Mesenchymal stem cell (in vitro differentiated cells and primary cell): Measurements from ENCODE around the gene PTPRD.
"Not testable (repeated sequence)": the region's sequence is repeated elsewhere in the genome, so short reads cannot be mapped to it uniquely, and the experiment has no call there.

ENCODE experiments used
- DNase-seq: peaks from one replicate; pipeline ENCODE4 v3.0.0-alpha.2; 2013
- H2AFZ ChIP-seq: one replicate; pipeline ENCODE4 v1.6.1; 2013; ENCODE audit warnings: low read depth, mild to moderate bottlenecking, control low read depth, inconsistent platforms, low read length, moderate library complexity
- H2AK5ac ChIP-seq: 2 replicates; pipeline ENCODE4 v1.6.1; 2013; ENCODE audit warnings: low read length, moderate library complexity, mild to moderate bottlenecking, inconsistent platforms; ENCODE audit not compliant: severe bottlenecking
- H2BK120ac ChIP-seq: one replicate; pipeline ENCODE4 v1.6.1; 2013; ENCODE audit warnings: low read depth, mild to moderate bottlenecking, inconsistent platforms, low read length, moderate library complexity
- H2BK12ac ChIP-seq, 2 experiments: one replicate each; pipeline ENCODE4 v1.6.1; 2013; ENCODE audit warnings: inconsistent platforms in 2 of 2, low read length in 2 of 2, mild to moderate bottlenecking in 2 of 2, moderate library complexity in 2 of 2, control low read depth in 1 of 2
- H2BK15ac ChIP-seq: one replicate; pipeline ENCODE4 v1.6.1; 2013; ENCODE audit warnings: mild to moderate bottlenecking, low read depth, inconsistent platforms; ENCODE audit not compliant: poor library complexity, severe bottlenecking
- H2BK5ac ChIP-seq: 2 replicates; pipeline ENCODE4 v1.6.1; 2013; ENCODE audit warnings: low read depth, mild to moderate bottlenecking, low read length, control low read depth, inconsistent platforms; ENCODE audit not compliant: poor library complexity, severe bottlenecking
- H3K14ac ChIP-seq, 2 experiments: one replicate each; pipeline ENCODE4 v1.6.1; 2013; ENCODE audit warnings: inconsistent platforms in 2 of 2, low read length in 2 of 2, control low read depth in 1 of 2, mild to moderate bottlenecking in 1 of 2, moderate library complexity in 1 of 2
- H3K18ac ChIP-seq, 2 experiments: one replicate each; pipeline ENCODE4 v1.6.1; 2013; ENCODE audit warnings: inconsistent platforms in 2 of 2, low read length in 2 of 2, control low read depth in 1 of 2, low read depth in 1 of 2, mild to moderate bottlenecking in 1 of 2
- H3K23ac ChIP-seq, 2 experiments: one replicate each; pipeline ENCODE4 v1.6.1; 2013; ENCODE audit warnings: inconsistent platforms in 2 of 2, low read length in 2 of 2, mild to moderate bottlenecking in 2 of 2, moderate library complexity in 2 of 2, control low read depth in 1 of 2
- H3K27ac ChIP-seq: 2 replicates; pipeline ENCODE4 v1.5.1; 2013; ENCODE audit warnings: mild to moderate bottlenecking, moderate library complexity, low read length, control low read depth, inconsistent platforms; ENCODE audit not compliant: poor library complexity, severe bottlenecking
- H3K27me3 ChIP-seq, 2 experiments: 2 replicates each; pipeline versions ENCODE4 v1.6.1 to v1.7.0; 2013; ENCODE audit warnings: low read length in 2 of 2, mild to moderate bottlenecking in 2 of 2, moderate library complexity in 2 of 2, control low read depth in 1 of 2, inconsistent platforms in 1 of 2; ENCODE audit not compliant: control insufficient read depth in 1 of 2, insufficient read depth in 1 of 2
- H3K36me3 ChIP-seq, 2 experiments: 2 replicates each; pipeline versions ENCODE4 v1.6.1 to v1.7.0; 2013; ENCODE audit warnings: low read length in 2 of 2, control low read depth in 1 of 2, inconsistent platforms in 1 of 2, low read depth in 1 of 2, mild to moderate bottlenecking in 1 of 2; ENCODE audit not compliant: insufficient read depth in 2 of 2, control insufficient read depth in 1 of 2
- H3K4ac ChIP-seq, 2 experiments: one replicate each; pipeline ENCODE4 v1.6.1; 2013; ENCODE audit warnings: inconsistent platforms in 2 of 2, low read length in 2 of 2, mild to moderate bottlenecking in 2 of 2, moderate library complexity in 2 of 2, control low read depth in 1 of 2, low read depth in 1 of 2
- H3K4me1 ChIP-seq: 2 replicates; pipeline ENCODE4 v1.6.1; 2013; ENCODE audit warnings: low read depth, low read length, control low read depth; ENCODE audit not compliant: control insufficient read depth, insufficient read depth
- H3K4me2 ChIP-seq: 2 replicates; pipeline ENCODE4 v1.6.1; 2013; ENCODE audit warnings: low read length, mild to moderate bottlenecking, inconsistent platforms; ENCODE audit not compliant: poor library complexity, severe bottlenecking
- H3K4me3 ChIP-seq, 2 experiments: 2 replicates each; pipeline versions ENCODE4 v1.5.1 to v1.7.0; 2013; ENCODE audit warnings: low read length in 2 of 2, mild to moderate bottlenecking in 2 of 2, control low read depth in 1 of 2, low read depth in 1 of 2; ENCODE audit not compliant: insufficient read depth in 1 of 2
- H3K79me1 ChIP-seq: replicated peaks from 2 replicates; pipeline ENCODE4 v1.6.1; 2013; ENCODE audit warnings: mild to moderate bottlenecking, control low read depth, low read length, inconsistent platforms; ENCODE audit not compliant: poor library complexity, severe bottlenecking
- H3K9ac ChIP-seq: 2 replicates; pipeline ENCODE4 v1.7.0; 2013; ENCODE audit warnings: mild to moderate bottlenecking, low read length, moderate library complexity
- H3K9me3 ChIP-seq: 2 replicates; pipeline ENCODE4 v1.7.0; 2013; ENCODE audit warnings: mild to moderate bottlenecking, low read length; ENCODE audit not compliant: control insufficient read depth
- H4K8ac ChIP-seq: one replicate; pipeline ENCODE4 v1.6.1; 2013; ENCODE audit warnings: inconsistent platforms, mild to moderate bottlenecking, low read length, moderate library complexity
- H4K91ac ChIP-seq: one replicate; pipeline ENCODE4 v1.6.1; 2013; ENCODE audit warnings: mild to moderate bottlenecking, low read length, inconsistent platforms
- WGBS: methylation state at CpG from one replicate; pipeline ENCODE4 v1.1.7; 2013; ENCODE audit warnings: mixed read lengths; 5-methylcytosine and 5-hydroxymethylcytosine counted together

Gene PTPRD

GRCh38 chr9:8703904-8704303 is 1908.9 kb downstream of the PTPRD start:
- Histone ChIP-seq H3K36me3 (no peaks in the 10 kb centered on the region), H4K8ac (no peak overlapping the region), H2BK12ac (no peak overlapping the region), H2BK120ac (no peak overlapping the region), H3K4me3 (no peak overlapping the region), H3K9me3 (no peaks in the 10 kb centered on the region), H2BK15ac (no peak overlapping the region), H2AK5ac (no peak overlapping the region), H3K23ac (no peak overlapping the region), H3K14ac (no peak overlapping the region), H3K79me1 (peaks cover 5% of the 10 kb centered on the region), H3K27ac (no peak overlapping the region), H3K4ac (no peak overlapping the region), H4K91ac (no peak overlapping the region), H3K9ac (no peak overlapping the region), H3K4me2 (no peak overlapping the region), H2AFZ (no peak overlapping the region), H3K4me1 (no peaks in the 10 kb centered on the region), H3K27me3 (no peaks in the 10 kb centered on the region), H3K18ac (no peak overlapping the region), H2BK5ac (no peak overlapping the region)
- DNase-seq = no peak
- 67% methylated on average over 2 of the region's 3 CpGs for WGBS

GRCh38 chr9:8701904-8702303 is 1910.9 kb downstream of the PTPRD start:
- Histone ChIP-seq H2BK5ac (no peak overlapping the region), H3K9me3 (no peaks in the 10 kb centered on the region), H3K36me3 (no peaks in the 10 kb centered on the region), H3K4me1 (no peaks in the 10 kb centered on the region), H3K14ac (no peak overlapping the region), H2BK120ac (no peak overlapping the region), H3K4me3 (no peak overlapping the region), H2BK12ac (no peak overlapping the region), H2AFZ (no peak overlapping the region), H3K27me3 (no peaks in the 10 kb centered on the region), H4K91ac (no peak overlapping the region), H4K8ac (no peak overlapping the region), H3K23ac (no peak overlapping the region), H2AK5ac (no peak overlapping the region), H2BK15ac (no peak overlapping the region), H3K18ac (no peak overlapping the region), H3K9ac (no peak overlapping the region), H3K27ac (no peak overlapping the region), H3K79me1 (peaks cover 5% of the 10 kb centered on the region), H3K4ac (no peak overlapping the region), H3K4me2 (no peak overlapping the region)
- no peak for DNase-seq
- 90% methylated on average over 3 of the region's 4 CpGs for WGBS

- not testable (repeated sequence) for H3K79me1 ChIP-seq, H2AFZ ChIP-seq, H2BK12ac ChIP-seq, H3K4ac ChIP-seq, H2AK5ac ChIP-seq, H2BK15ac ChIP-seq, H4K91ac ChIP-seq, H3K27ac ChIP-seq, H2BK5ac ChIP-seq, H3K4me2 ChIP-seq, H3K14ac ChIP-seq, H3K4me3 ChIP-seq, H3K23ac ChIP-seq, H3K36me3 ChIP-seq, H3K9me3 ChIP-seq, H3K27me3 ChIP-seq, H3K18ac ChIP-seq, H4K8ac ChIP-seq, DNase-seq, H3K4me1 ChIP-seq, H2BK120ac ChIP-seq, H3K9ac ChIP-seq
- WGBS = 91% methylated on average over 6 of the region's 6 CpGs
These were observed 1915.2 kb downstream of the PTPRD start for GRCh38 chr9:8697565-8697964.

GRCh38 chr9:8696516-8696915 is 1916.3 kb downstream of the PTPRD start:
- H2AFZ ChIP-seq = no peak overlapping the region
- no peak overlapping the region for H3K4ac ChIP-seq
- no peak overlapping the region for H3K9ac ChIP-seq
- H3K14ac ChIP-seq = no peak overlapping the region
- H3K4me1 ChIP-seq = no peaks in the 10 kb centered on the region
- H3K18ac ChIP-seq = no peak overlapping the region
- H3K79me1 ChIP-seq = peaks cover 5% of the 10 kb centered on the region
- no peak overlapping the region for H3K4me2 ChIP-seq
- H2AK5ac ChIP-seq = no peak overlapping the region
- H3K23ac ChIP-seq = no peak overlapping the region
- no peak overlapping the region for H2BK15ac ChIP-seq
- H3K36me3 ChIP-seq = no peaks in the 10 kb centered on the region
- H3K4me3 ChIP-seq = no peak overlapping the region
- no peak for DNase-seq
- H3K27me3 ChIP-seq = no peaks in the 10 kb centered on the region
- H4K91ac ChIP-seq = no peak overlapping the region
- no peak overlapping the region for H2BK12ac ChIP-seq
- no peak overlapping the region for H2BK120ac ChIP-seq
- H3K9me3 ChIP-seq = no peaks in the 10 kb centered on the region
- 99% methylated on average over 5 of the region's 6 CpGs for WGBS
- H3K27ac ChIP-seq = no peak overlapping the region
- H2BK5ac ChIP-seq = no peak overlapping the region
- H4K8ac ChIP-seq = no peak overlapping the region
